HepG2 (cell line): ENCODE measurements around the gene TENT4B. TPM values are rescaled to one million over a fixed set of nuclear protein-coding genes. Genes with fewer than 3 reads are reported as not detected.

Experiments used
- CERS6 ChIP-seq: sonication (generic); formaldehyde crosslinking; IDR thresholded peaks from 2 replicates; pipeline ENCODE4 v1.5.0; 2020; ENCODE audit warnings: missing genetic modification reagents
- DBP ChIP-seq: sonication (generic); formaldehyde crosslinking; IDR thresholded peaks from 2 replicates; pipeline ENCODE4 v1.4.0; 2020; ENCODE audit warnings: missing genetic modification reagents; ENCODE audit errors: not compliant biosample characterization
- HHEX ChIP-seq: IDR thresholded peaks from 2 replicates; pipeline ENCODE4 v1.6.1; 2016; ENCODE audit warnings: control low read depth
- IRX3 ChIP-seq: sonication (generic); formaldehyde crosslinking; IDR thresholded peaks from 2 replicates; pipeline ENCODE4 v1.8.1; 2023; ENCODE audit warnings: mild to moderate bottlenecking, low read depth, missing genetic modification reagents, borderline replicate concordance
- KDM1A ChIP-seq: IDR thresholded peaks from 2 replicates; pipeline ENCODE4 v1.6.1; 2016; ENCODE audit warnings: missing compliant biosample characterization
- KDM2A ChIP-seq: sonication (generic); formaldehyde crosslinking; IDR thresholded peaks from 2 replicates; pipeline ENCODE4 v1.4.0; 2020; ENCODE audit warnings: low read depth, missing genetic modification reagents, borderline replicate concordance
- KDM5B ChIP-seq: sonication (generic); formaldehyde crosslinking; IDR thresholded peaks from 2 replicates; pipeline ENCODE4 v1.4.0; 2020; ENCODE audit warnings: missing genetic modification reagents, mild to moderate bottlenecking, borderline replicate concordance
- NR2F6 ChIP-seq, 2 experiments: IDR thresholded peaks; 2 replicates each; pipeline ENCODE4 v1.6.1; 2016; ENCODE audit warnings: antibody characterized with exemption in 1 of 2, mild to moderate bottlenecking in 1 of 2
- SNAPC2 ChIP-seq: sonication (generic); formaldehyde crosslinking; IDR thresholded peaks from 2 replicates; pipeline ENCODE4 v1.8.1; 2022; ENCODE audit warnings: mild to moderate bottlenecking, missing genetic modification reagents
- SRSF1 ChIP-seq: fragments of 200-400 bp; formaldehyde crosslinking; optimal IDR thresholded peaks from 2 replicates; pipeline ENCODE3; 2017; ENCODE audit warnings: mild to moderate bottlenecking, low read depth, low read length, moderate library complexity
- TCF7 ChIP-seq: sonication (generic); IDR thresholded peaks from 2 replicates; pipeline ENCODE4 v1.6.1; 2016; ENCODE audit warnings: antibody characterized with exemption, low read depth
- TEAD3 ChIP-seq: optimal IDR thresholded peaks from 2 replicates; pipeline ENCODE3; 2016; ENCODE audit warnings: borderline replicate concordance
- THAP9 ChIP-seq: sonication (generic); formaldehyde crosslinking; IDR thresholded peaks from 2 replicates; pipeline ENCODE4; 2020; ENCODE audit warnings: missing genetic modification reagents, mild to moderate bottlenecking, borderline replicate concordance
- TSC22D2 ChIP-seq: sonication (generic); formaldehyde crosslinking; IDR thresholded peaks from 2 replicates; pipeline ENCODE4 v1.5.1; 2020; ENCODE audit warnings: missing genetic modification reagents, mild to moderate bottlenecking, borderline replicate concordance
- ZBTB39 ChIP-seq: sonication (generic); formaldehyde crosslinking; IDR thresholded peaks from 2 replicates; pipeline ENCODE4 v1.5.0; 2020; ENCODE audit warnings: missing genetic modification reagents
- ZBTB7A ChIP-seq: sonication (generic); formaldehyde crosslinking; IDR thresholded peaks from 2 replicates; pipeline ENCODE4 v1.8.0; 2022; ENCODE audit warnings: mild to moderate bottlenecking, missing genetic modification reagents
- ZBTB7B ChIP-seq: sonication (generic); formaldehyde crosslinking; IDR thresholded peaks from 2 replicates; pipeline ENCODE4 v1.4.0; 2020; ENCODE audit warnings: missing genetic modification reagents
- ZFP36L2 ChIP-seq: sonication (generic); formaldehyde crosslinking; IDR thresholded peaks from 2 replicates; pipeline ENCODE4 v1.4.0; 2020; ENCODE audit warnings: missing genetic modification reagents
- ZNF260 ChIP-seq: sonication (generic); formaldehyde crosslinking; IDR thresholded peaks from 2 replicates; pipeline ENCODE4 v1.4.0; 2020; ENCODE audit warnings: missing genetic modification reagents, low read depth, mild to moderate bottlenecking, borderline replicate concordance
- ZNF263 ChIP-seq: sonication (generic); formaldehyde crosslinking; IDR thresholded peaks from 2 replicates; pipeline ENCODE4 v1.4.0; 2020; ENCODE audit warnings: missing genetic modification reagents
- ZNF354B ChIP-seq: sonication (generic); formaldehyde crosslinking; IDR thresholded peaks from 2 replicates; pipeline ENCODE4 v1.8.0; 2022; ENCODE audit warnings: mild to moderate bottlenecking, missing genetic modification reagents
- ZNF674 ChIP-seq: sonication (generic); formaldehyde crosslinking; IDR thresholded peaks from 2 replicates; pipeline ENCODE4 v1.5.0; 2020; ENCODE audit warnings: low read depth, mild to moderate bottlenecking, missing genetic modification reagents
- polyA plus RNA-seq, 8 experiments: library from polyadenylated mRNA; depleted of rRNA in 3 of 8; stranded (reverse) in 7 of 8; unstranded in 1 of 8; fragments of >200 nt; fragmentation: Illumina TruSeq in 4 of 8; extraction: Trizol in 4 of 8; gene quantifications; 2 replicates each; pipeline versions ENCODE4 v1.2.1 to v1.2.3, GENCODE V29; 2011 to 2016; ENCODE audit warnings: low read depth in 4 of 8, missing spikeins in 1 of 8, mixed read lengths in 1 of 8; ENCODE audit not compliant: insufficient read depth in 1 of 8
- total RNA-seq, 5 experiments: library from RNA; depleted of rRNA; stranded (reverse); fragments of >200 nt; fragmentation: Illumina TruSeq; extraction: Trizol; gene quantifications; 2 replicates each; pipeline ENCODE4 v1.2.3, GENCODE V29; 2016; ENCODE audit warnings: low read depth in 1 of 5

The TENT4B gene
- total and polyA plus RNA-seq, 2 of the 13 experiments (the other 11 are each of a cell fraction or from before 2014, with no cell fraction given), result 15.0 to 32.8 TPM

GRCh38 chr16:50259334-50260205 is 106.5 kb downstream of the TENT4B start (continued):
- TF ChIP-seq IRX3 (CRISPR knock-in tag) (no peak), NR2F6 (IDR thresholded peaks at IDR 0.05) (no peak), NR2F6 (CRISPR knock-in tag; IDR thresholded peaks at IDR 0.05) (peak; percentile 35; the same call in 1 of the 2 replicates), ZNF674 (CRISPR knock-in tag) (no peak), ZFP36L2 (CRISPR knock-in tag) (no peak), ZNF260 (CRISPR knock-in tag) (no peak), ZNF354B (CRISPR knock-in tag) (no peak), SNAPC2 (CRISPR knock-in tag) (no peak), THAP9 (CRISPR knock-in tag) (no peak), ZBTB7A (CRISPR knock-in tag) (no peak), TEAD3 (peak; percentile 27), DBP (CRISPR knock-in tag) (no peak), SRSF1 (no peak), ZBTB7B (CRISPR knock-in tag) (peak; percentile 56), ZNF263 (peak; percentile 54; the same call in 1 of the 2 replicates), TCF7 (no peak), KDM1A (CRISPR knock-in tag) (0 out of 2 replicates have a peak, but pooled peaks have one; percentile 6), ZBTB39 (CRISPR knock-in tag) (no peak), TSC22D2 (CRISPR knock-in tag) (no peak), CERS6 (CRISPR knock-in tag) (no peak), KDM2A (CRISPR knock-in tag) (0 out of 2 replicates have a peak, but pooled peaks have one; percentile 31), HHEX (CRISPR knock-in tag) (no peak), KDM5B (CRISPR knock-in tag) (no peak)
